Measurements from ENCODE around the gene TTBK2.

TTBK2 gene

DNA sequence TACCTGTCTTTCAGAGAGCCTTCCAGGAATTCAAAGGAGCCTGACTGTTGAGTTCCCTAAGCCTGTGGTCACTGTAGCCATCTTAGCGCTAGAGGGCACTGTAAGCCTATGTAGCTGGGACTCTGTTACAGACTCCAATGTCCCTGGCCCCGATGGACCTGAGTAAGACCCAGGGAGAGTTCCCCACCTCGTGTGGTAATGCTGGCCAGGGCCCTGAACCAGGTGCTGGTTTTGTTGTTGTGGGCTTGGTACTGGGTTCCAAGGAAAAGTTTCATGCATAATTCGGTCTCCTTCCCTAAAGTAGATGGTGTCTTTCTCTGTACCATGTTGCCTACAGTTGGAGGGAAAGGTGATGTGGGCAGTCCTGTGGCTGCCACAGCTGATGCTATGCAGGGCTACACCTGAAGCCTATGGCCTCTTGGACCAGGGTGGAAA lies 216.1 kb downstream of the TTBK2 start:
- no peaks in the 10 kb centered on the region for H3K79me2 ChIP-seq
- no peaks in the 10 kb centered on the region for H3K27me3 ChIP-seq (ENCODE audit: control insufficient read depth, insufficient read depth, low read length)
- no peak overlapping the region for H3K27ac ChIP-seq
- no peaks in the 10 kb centered on the region for H3K9me3 ChIP-seq (ENCODE audit: control insufficient read depth, low read length)
- H3K4me2 ChIP-seq (ENCODE audit: low read length), result no peak overlapping the region
- H3K4me1 ChIP-seq, result no peaks in the 10 kb centered on the region
- H3K36me3 ChIP-seq (ENCODE audit: control insufficient read depth, insufficient read depth, low read length), result no peaks in the 10 kb centered on the region
- no peak overlapping the region for H3K9ac ChIP-seq
- H3K4me3 ChIP-seq (ENCODE audit: low read depth, low read length), result no peak overlapping the region
- TF ChIP-seq, protein P1, sequence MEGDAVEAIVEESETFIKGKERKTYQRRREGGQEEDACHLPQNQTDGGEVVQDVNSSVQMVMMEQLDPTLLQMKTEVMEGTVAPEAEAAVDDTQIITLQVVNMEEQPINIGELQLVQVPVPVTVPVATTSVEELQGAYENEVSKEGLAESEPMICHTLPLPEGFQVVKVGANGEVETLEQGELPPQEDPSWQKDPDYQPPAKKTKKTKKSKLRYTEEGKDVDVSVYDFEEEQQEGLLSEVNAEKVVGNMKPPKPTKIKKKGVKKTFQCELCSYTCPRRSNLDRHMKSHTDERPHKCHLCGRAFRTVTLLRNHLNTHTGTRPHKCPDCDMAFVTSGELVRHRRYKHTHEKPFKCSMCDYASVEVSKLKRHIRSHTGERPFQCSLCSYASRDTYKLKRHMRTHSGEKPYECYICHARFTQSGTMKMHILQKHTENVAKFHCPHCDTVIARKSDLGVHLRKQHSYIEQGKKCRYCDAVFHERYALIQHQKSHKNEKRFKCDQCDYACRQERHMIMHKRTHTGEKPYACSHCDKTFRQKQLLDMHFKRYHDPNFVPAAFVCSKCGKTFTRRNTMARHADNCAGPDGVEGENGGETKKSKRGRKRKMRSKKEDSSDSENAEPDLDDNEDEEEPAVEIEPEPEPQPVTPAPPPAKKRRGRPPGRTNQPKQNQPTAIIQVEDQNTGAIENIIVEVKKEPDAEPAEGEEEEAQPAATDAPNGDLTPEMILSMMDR (IDR thresholded peaks at IDR 0.05), result peak; percentile 54
- no peak overlapping the region for H2AFZ ChIP-seq

DNA sequence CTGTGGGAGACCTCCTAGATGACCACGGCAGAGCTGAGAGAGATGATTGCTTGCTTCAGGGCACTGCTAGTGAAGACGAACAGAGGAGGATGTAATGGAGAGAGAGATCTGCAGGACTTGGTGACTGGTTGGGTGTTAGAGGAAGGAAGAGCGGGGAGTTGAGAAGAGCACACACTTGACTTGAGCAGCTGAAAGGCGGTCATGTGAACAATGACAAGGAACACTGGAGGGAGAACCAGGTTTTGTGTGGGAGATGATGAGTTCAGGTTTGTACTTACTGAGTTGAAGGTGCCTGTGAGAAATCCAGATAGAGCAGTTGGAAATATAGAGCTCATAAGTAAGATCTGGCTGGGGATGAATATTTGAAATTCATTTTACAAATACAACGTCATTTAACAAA lies 224.0 kb downstream of the TTBK2 start:
- H3K27ac ChIP-seq, result no peak overlapping the region
- H3K36me3 ChIP-seq (ENCODE audit: control insufficient read depth, insufficient read depth, low read length), result no peaks in the 10 kb centered on the region

GRCh38 chr15:42695527-42696071 lies 225.0 kb downstream of the TTBK2 start:
- no peak overlapping the region for H3K27ac ChIP-seq
- H3K79me2 ChIP-seq, result no peaks in the 10 kb centered on the region
- TF ChIP-seq, protein P1 (IDR thresholded peaks at IDR 0.05), result no peak
- no peak overlapping the region for H3K4me2 ChIP-seq (ENCODE audit: low read length)
- H3K4me3 ChIP-seq (ENCODE audit: low read depth, low read length), result no peak overlapping the region
- H3K4me1 ChIP-seq, result no peaks in the 10 kb centered on the region
- no peak overlapping the region for H3K9ac ChIP-seq
- no peaks in the 10 kb centered on the region for H3K36me3 ChIP-seq (ENCODE audit: control insufficient read depth, insufficient read depth, low read length)
- no peaks in the 10 kb centered on the region for H3K27me3 ChIP-seq (ENCODE audit: control insufficient read depth, insufficient read depth, low read length)
- H2AFZ ChIP-seq, result no peak overlapping the region
- H3K9me3 ChIP-seq (ENCODE audit: control insufficient read depth, low read length), result no peaks in the 10 kb centered on the region

More for the DNA sequence above, 224.0 kb downstream of the TTBK2 start:
- no peak overlapping the region for H2AFZ ChIP-seq
- no peak overlapping the region for H3K9ac ChIP-seq
- TF ChIP-seq, protein P1 (IDR thresholded peaks at IDR 0.05), result no peak
- H3K4me3 ChIP-seq (ENCODE audit: low read depth, low read length), result no peak overlapping the region
- H3K9me3 ChIP-seq (ENCODE audit: control insufficient read depth, low read length), result no peaks in the 10 kb centered on the region
- H3K79me2 ChIP-seq, result no peaks in the 10 kb centered on the region
- H3K27me3 ChIP-seq (ENCODE audit: control insufficient read depth, insufficient read depth, low read length), result no peaks in the 10 kb centered on the region
- H3K4me1 ChIP-seq, result no peaks in the 10 kb centered on the region
- H3K4me2 ChIP-seq (ENCODE audit: low read length), result no peak overlapping the region

GRCh38 chr15:42694398-42694797 lies 226.2 kb downstream of the TTBK2 start:
- Histone ChIP-seq H3K79me2 (no peaks in the 10 kb centered on the region), H3K4me3 (ENCODE audit: low read depth, low read length) (no peak overlapping the region), H3K27me3 (ENCODE audit: control insufficient read depth, insufficient read depth, low read length) (no peaks in the 10 kb centered on the region), H3K27ac (no peak overlapping the region), H3K36me3 (ENCODE audit: control insufficient read depth, insufficient read depth, low read length) (no peaks in the 10 kb centered on the region), H3K9ac (no peak overlapping the region), H3K4me1 (no peaks in the 10 kb centered on the region), H3K9me3 (ENCODE audit: control insufficient read depth, low read length) (no peaks in the 10 kb centered on the region), H2AFZ (no peak overlapping the region), H3K4me2 (ENCODE audit: low read length) (no peak overlapping the region)
- TF ChIP-seq, protein P1 (IDR thresholded peaks at IDR 0.05), result no peak

GRCh38 chr15:42693942-42694341 lies 226.6 kb downstream of the TTBK2 start:
- no peaks in the 10 kb centered on the region for H3K79me2 ChIP-seq
- H3K9ac ChIP-seq, result no peak overlapping the region
- H3K27ac ChIP-seq, result no peak overlapping the region
- H3K4me1 ChIP-seq, result no peaks in the 10 kb centered on the region
- no peaks in the 10 kb centered on the region for H3K27me3 ChIP-seq (ENCODE audit: control insufficient read depth, insufficient read depth, low read length)
- H3K4me2 ChIP-seq (ENCODE audit: low read length), result no peak overlapping the region
- H3K36me3 ChIP-seq (ENCODE audit: control insufficient read depth, insufficient read depth, low read length), result no peaks in the 10 kb centered on the region
- H3K9me3 ChIP-seq (ENCODE audit: control insufficient read depth, low read length), result no peaks in the 10 kb centered on the region
- TF ChIP-seq, protein P1 (IDR thresholded peaks at IDR 0.05), result no peak
- no peak overlapping the region for H2AFZ ChIP-seq
- no peak overlapping the region for H3K4me3 ChIP-seq (ENCODE audit: low read depth, low read length)
